Smooth muscle cell of the brain vasculature (primary cell): ENCODE data around the gene ROR1.
"Not testable (repeated sequence)": the region's sequence is repeated elsewhere in the genome, so short reads cannot be mapped to it uniquely, and the experiment has no call there.

ENCODE experiments used
- DNase-seq: peaks from one replicate; pipeline ENCODE4 v3.0.0-alpha.2; 2012; ENCODE audit warnings: low read depth, low spot score

The ROR1 gene

DNA sequence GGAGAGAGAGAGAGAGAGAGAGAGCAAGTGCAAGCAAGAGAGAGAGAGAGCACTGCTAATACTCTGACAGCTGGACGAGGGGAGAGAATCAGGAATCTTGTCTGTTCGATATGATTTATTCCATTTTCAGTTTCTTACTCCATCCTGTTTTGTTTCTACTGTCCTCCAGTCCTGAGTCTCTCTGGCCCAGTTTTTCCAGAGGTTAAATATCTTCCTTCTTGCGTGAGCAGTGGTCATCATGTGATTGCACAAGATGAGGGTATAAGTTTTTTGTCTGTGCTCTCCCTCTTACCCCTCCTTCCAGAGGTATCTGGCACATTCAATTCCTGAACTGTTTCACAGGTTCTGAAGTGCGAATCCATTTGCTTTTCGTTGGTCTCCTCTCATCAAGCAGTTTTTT is 446.4 kb downstream of the ROR1 start:
- no peak for DNase-seq

DNA sequence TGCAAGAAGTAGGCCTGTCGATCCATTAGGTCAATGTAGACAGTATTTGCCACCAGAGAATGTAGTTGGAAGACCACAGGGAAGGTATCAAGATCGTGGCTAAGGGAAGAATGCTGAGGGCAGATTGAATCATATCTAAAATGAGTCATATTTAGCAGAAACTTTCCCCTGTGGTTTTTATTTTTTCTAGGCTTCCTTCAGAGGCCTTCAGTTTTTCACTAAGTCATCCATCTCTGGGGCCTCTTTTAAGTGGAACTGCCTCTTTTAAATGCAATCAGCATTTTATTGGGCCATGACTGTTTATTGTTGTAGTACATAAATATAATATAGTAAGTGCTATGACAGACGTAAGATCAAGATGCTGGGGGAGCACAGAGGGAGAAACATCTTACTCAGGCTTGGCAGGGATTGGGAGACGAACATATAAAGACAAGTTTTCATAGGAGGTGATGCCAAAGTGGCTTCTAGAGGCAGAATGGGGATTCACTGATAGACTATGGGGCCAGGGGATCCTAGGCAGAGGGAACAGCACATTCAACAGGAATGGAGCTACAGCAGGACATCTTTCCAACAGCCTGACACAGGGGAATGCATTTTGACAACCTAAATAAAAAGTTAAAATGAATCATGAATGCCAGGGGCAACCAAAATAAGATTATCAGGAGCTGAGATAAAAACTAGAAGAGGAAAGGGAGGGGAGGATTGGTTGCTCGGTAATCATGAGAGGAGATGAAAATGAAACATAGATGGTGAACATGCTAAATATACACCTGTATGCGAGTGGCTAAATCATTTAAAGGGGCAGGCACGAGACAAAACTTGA is 449.7 kb downstream of the ROR1 start:
- no peak for DNase-seq

DNA sequence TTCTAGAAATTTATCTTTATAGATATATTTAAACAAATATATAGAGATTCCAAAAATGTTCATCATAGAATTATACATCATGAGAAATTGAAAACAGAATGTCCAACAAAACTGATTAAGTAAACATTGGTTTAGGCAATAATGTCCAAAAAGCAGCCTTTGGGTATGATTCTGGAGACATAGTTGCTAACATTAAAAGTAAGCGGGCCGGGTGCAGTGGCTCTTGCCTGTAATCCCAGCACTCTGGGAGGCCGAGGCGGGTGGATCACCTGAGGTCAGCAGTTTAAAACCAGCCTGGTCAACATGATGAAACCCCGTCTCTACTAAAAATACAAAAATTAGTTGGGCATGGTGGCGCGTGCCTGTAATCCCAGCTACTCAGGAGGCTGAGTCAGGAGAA is 450.4 kb downstream of the ROR1 start:
- not testable (repeated sequence) for DNase-seq

DNA sequence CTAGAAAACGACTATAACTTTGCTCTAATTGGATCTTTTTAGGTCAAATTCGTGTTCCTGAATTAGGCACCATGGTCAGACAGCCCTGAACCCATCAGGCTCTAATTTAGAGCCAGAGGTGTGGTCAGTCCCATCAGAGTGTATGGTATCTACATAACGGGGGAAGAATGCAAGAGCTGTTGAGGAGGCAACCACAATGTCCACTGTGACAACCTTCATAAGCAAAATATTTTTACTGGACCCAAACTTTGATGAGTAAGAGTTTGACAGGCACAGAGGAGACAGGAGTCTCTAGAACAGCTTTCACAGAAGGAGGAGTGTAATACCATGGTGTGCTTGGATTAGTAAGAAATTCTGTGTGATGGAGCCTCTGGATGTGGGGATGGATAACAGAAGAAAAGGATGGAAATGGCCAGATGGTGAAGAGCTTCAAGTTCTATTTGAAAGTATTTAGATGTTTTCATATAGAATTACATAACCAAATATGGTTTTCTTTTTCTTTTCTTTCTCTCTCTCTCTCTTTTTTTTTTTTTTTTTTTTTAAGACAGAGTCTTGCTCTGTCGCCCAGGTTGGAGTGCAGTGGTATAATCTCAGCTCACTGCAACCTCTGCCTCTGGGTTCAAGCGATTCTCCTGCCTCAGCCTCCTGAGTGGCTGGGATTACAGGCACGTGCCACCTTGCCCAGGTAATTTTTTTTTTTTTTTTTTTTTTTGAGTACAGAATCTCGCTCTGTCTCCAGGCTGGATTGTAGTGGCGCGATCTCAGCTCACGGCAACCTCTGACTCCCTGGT is 454.5 kb downstream of the ROR1 start:
- DNase-seq = no peak

DNA sequence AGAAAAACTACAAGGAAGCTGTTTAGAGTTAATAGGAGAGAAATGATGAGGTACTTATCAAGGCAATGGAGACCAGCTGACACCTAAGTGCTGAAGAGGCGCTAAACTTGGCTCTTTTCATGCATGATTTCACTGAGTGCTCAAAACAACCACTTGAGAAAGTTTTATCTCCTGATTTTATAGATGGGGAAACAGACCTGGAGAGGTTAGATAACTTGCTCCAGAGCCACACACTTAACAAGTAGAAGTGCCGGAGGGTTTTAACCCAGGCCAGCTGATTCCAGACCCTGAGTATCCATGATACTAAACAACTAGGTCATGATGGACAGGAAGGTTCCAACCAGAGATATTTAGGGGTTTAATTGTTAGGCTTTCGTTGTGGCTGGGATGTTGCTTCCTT is 455.5 kb downstream of the ROR1 start:
- no peak for DNase-seq
